Measurements from ENCODE around the gene SECISBP2L.

SECISBP2L gene

DNA sequence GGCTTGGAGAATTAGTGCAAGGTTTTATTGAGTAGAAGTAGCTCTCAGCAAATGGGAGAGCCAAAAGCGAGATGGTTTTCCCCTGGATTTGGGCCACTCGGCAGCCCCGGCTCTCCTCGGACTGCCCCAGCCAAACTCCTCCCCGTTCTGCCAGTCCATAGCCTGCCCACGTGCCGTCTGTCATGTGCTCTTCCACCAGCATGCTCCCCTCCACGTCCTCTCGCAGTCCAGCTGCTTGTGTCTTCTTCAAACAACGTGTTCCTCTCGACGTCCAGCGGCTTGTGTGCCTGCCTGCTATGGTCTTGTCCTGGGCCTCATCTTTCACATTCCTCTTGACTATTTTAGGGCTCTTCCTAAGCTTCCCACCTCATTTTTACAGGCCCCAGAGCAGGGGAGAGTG, 16.7 kb upstream of the SECISBP2L start:
- Histone ChIP-seq H3K4me2 (ENCODE audit: low read length) (no peak overlapping the region), H3K4me1 (ENCODE audit: control insufficient read depth, low read length) (no peaks in the 10 kb centered on the region), H3K27ac (ENCODE audit: low read depth, low read length) (no peak overlapping the region), H3K36me3 (ENCODE audit: control insufficient read depth, low read length) (no peaks in the 10 kb centered on the region), H3K9me3 (ENCODE audit: control insufficient read depth, insufficient read depth, low read length) (no peaks in the 10 kb centered on the region), H3F3A (ENCODE audit: control insufficient read depth, insufficient read depth) (no peaks in the 10 kb centered on the region), H3K27me3 (ENCODE audit: control insufficient read depth, low read length) (no peaks in the 10 kb centered on the region), H3K4me3 (ENCODE audit: low read length) (no peak overlapping the region), H3K79me2 (ENCODE audit: control insufficient read depth, low read length) (no peaks in the 10 kb centered on the region), H3K9me2 (replicated peaks; ENCODE audit: control insufficient read depth, low read length) (no peaks in the 10 kb centered on the region), H4K20me1 (ENCODE audit: control insufficient read depth, insufficient read depth, low read depth, low read length) (no peaks in the 10 kb centered on the region)
- no peak for TF ChIP-seq EZH2phosphoT487 (IDR thresholded peaks at IDR 0.05; ENCODE audit: borderline replicate concordance, low read length)
- TF ChIP-seq, protein P1, sequence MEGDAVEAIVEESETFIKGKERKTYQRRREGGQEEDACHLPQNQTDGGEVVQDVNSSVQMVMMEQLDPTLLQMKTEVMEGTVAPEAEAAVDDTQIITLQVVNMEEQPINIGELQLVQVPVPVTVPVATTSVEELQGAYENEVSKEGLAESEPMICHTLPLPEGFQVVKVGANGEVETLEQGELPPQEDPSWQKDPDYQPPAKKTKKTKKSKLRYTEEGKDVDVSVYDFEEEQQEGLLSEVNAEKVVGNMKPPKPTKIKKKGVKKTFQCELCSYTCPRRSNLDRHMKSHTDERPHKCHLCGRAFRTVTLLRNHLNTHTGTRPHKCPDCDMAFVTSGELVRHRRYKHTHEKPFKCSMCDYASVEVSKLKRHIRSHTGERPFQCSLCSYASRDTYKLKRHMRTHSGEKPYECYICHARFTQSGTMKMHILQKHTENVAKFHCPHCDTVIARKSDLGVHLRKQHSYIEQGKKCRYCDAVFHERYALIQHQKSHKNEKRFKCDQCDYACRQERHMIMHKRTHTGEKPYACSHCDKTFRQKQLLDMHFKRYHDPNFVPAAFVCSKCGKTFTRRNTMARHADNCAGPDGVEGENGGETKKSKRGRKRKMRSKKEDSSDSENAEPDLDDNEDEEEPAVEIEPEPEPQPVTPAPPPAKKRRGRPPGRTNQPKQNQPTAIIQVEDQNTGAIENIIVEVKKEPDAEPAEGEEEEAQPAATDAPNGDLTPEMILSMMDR (IDR thresholded peaks at IDR 0.05; ENCODE audit: low read depth, low read length, poor library complexity, severe bottlenecking), result no peak

DNA sequence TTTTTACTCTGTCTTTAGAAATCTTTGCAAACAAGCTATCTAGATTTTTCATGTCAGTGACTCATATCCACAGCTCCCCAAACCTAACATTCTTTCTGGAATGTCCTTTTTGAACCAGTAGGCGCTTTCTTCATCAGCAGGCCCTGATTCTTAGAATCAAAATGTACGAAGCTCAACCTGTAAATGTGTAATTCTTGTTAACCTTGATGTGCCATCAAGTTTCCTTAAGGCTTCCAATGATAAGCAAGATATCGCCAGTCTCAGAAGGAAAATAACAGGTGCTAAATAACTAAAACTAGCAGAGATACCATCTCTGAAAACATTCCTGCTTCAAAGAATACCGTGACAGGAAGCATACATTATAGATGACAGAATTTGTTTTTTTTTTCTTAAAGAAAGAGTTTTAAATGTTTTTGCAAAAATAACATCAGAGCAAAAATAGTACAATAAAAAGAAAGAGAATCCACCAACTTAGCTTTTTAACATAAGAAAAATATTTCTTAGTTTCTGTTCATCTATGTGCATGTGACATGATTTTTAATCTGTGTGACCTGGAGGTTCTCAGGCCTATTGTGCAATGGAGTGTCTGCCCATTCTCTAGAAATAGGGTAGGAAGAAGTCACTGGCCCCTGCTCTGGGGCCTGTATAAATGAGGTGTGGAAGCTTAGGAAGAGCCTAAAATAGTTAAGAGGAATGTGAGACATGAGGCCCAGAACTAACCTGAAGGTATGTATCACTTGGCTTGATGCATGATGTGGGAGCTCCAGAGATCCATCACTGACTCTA, 14.7 kb upstream of the SECISBP2L start:
- Histone ChIP-seq H3K79me2 (ENCODE audit: control insufficient read depth, low read length) (no peaks in the 10 kb centered on the region), H3K27ac (ENCODE audit: low read depth, low read length) (no peak overlapping the region), H3K4me1 (ENCODE audit: control insufficient read depth, low read length) (no peaks in the 10 kb centered on the region), H3K4me3 (ENCODE audit: low read length) (no peak overlapping the region), H3K27me3 (ENCODE audit: control insufficient read depth, low read length) (no peaks in the 10 kb centered on the region), H3K9me3 (ENCODE audit: control insufficient read depth, insufficient read depth, low read length) (no peaks in the 10 kb centered on the region), H3K4me2 (ENCODE audit: low read length) (no peak overlapping the region), H4K20me1 (ENCODE audit: control insufficient read depth, insufficient read depth, low read depth, low read length) (no peaks in the 10 kb centered on the region), H3K36me3 (ENCODE audit: control insufficient read depth, low read length) (no peaks in the 10 kb centered on the region), H3F3A (ENCODE audit: control insufficient read depth, insufficient read depth) (no peaks in the 10 kb centered on the region), H3K9me2 (replicated peaks; ENCODE audit: control insufficient read depth, low read length) (no peaks in the 10 kb centered on the region)
- no peak for TF ChIP-seq EZH2phosphoT487 (IDR thresholded peaks at IDR 0.05; ENCODE audit: borderline replicate concordance, low read length)
- TF ChIP-seq, protein P1 (IDR thresholded peaks at IDR 0.05; ENCODE audit: low read depth, low read length, poor library complexity, severe bottlenecking), result no peak

DNA sequence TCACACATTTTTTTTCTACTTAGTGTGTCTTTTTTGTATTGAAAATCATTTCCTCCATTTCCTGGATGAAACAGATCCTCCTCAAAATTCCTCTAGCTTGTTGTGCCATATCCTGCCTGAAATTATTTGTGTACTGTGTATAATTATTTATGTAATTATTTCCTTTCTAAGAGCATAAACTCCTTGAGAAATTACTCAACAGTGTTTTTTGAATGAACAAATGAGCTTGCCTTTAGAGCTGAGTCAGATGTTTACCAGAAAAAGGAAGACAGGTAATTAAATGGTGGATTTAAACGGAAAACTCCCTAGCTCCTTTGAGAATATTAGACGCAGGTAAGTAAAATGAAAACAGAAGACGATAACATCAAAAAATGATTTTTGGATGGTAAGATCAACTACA, 13.2 kb upstream of the SECISBP2L start:
- Histone ChIP-seq H3K4me3 (ENCODE audit: low read length) (no peak overlapping the region), H3K9me3 (ENCODE audit: control insufficient read depth, insufficient read depth, low read length) (no peaks in the 10 kb centered on the region), H3K4me1 (ENCODE audit: control insufficient read depth, low read length) (no peaks in the 10 kb centered on the region), H3K36me3 (ENCODE audit: control insufficient read depth, low read length) (no peaks in the 10 kb centered on the region), H3K27ac (ENCODE audit: low read depth, low read length) (no peak overlapping the region), H3F3A (ENCODE audit: control insufficient read depth, insufficient read depth) (no peaks in the 10 kb centered on the region), H3K9me2 (replicated peaks; ENCODE audit: control insufficient read depth, low read length) (no peaks in the 10 kb centered on the region), H3K79me2 (ENCODE audit: control insufficient read depth, low read length) (no peaks in the 10 kb centered on the region), H3K4me2 (ENCODE audit: low read length) (no peak overlapping the region), H3K27me3 (ENCODE audit: control insufficient read depth, low read length) (no peaks in the 10 kb centered on the region), H4K20me1 (ENCODE audit: control insufficient read depth, insufficient read depth, low read depth, low read length) (no peaks in the 10 kb centered on the region)
- TF ChIP-seq EZH2phosphoT487 (IDR thresholded peaks at IDR 0.05; ENCODE audit: borderline replicate concordance, low read length), result no peak
- TF ChIP-seq, protein P1 (IDR thresholded peaks at IDR 0.05; ENCODE audit: low read depth, low read length, poor library complexity, severe bottlenecking), result no peak
